Measurements from ENCODE around the gene GDF2.

The GDF2 gene

DNA sequence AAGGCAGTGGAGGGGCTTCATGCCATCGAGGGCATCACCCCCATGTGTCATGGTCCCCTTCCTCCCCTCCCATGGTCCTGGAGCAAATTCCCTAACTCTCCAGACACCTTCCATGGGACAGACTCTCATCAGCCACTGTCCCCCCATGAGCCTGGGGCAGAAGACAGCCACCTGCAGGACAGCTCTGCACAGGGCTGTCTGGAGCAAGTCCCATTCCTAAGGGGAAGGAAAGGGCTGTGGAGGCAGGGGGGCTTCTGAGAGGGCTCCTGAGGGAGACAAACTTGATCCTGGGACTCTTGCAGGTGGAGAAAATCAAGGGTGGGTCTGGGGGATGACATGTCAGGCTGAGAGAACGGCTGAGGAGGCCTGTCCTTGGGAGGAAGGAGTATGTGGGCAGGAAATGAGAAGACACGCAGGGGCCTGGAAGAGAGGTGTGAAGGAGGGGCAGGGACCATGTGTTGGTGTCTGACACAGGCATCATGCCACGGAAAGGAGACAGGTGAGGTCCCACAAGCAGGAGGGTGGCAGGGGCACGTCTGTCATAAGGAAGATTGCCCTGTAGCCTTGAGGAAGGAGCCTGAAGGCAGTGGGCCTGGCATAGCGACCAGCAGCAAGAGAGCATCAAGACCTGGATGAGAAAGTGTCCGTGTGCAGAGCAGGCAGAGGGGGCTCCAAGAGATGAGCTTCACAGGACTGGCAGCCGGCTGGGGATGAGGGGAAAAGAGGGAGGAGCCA, 36.7 kb upstream of the GDF2 start:
- Mint-ChIP-seq H3K9me3 (no peaks in the 10 kb centered on the region), H3K4me3 (no peak overlapping the region), H3K4me1 (peaks cover 15% of the 10 kb centered on the region), H3K27me3 (ENCODE audit: low read depth, poor library complexity) (peaks cover 49% of the 10 kb centered on the region), H3K27ac (no peak overlapping the region), H3K36me3 (ENCODE audit: low read depth) (no peaks in the 10 kb centered on the region)
- DNase-seq, result no peak
- TF ChIP-seq, protein P1, sequence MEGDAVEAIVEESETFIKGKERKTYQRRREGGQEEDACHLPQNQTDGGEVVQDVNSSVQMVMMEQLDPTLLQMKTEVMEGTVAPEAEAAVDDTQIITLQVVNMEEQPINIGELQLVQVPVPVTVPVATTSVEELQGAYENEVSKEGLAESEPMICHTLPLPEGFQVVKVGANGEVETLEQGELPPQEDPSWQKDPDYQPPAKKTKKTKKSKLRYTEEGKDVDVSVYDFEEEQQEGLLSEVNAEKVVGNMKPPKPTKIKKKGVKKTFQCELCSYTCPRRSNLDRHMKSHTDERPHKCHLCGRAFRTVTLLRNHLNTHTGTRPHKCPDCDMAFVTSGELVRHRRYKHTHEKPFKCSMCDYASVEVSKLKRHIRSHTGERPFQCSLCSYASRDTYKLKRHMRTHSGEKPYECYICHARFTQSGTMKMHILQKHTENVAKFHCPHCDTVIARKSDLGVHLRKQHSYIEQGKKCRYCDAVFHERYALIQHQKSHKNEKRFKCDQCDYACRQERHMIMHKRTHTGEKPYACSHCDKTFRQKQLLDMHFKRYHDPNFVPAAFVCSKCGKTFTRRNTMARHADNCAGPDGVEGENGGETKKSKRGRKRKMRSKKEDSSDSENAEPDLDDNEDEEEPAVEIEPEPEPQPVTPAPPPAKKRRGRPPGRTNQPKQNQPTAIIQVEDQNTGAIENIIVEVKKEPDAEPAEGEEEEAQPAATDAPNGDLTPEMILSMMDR (IDR thresholded peaks at IDR 0.05), result no peak

DNA sequence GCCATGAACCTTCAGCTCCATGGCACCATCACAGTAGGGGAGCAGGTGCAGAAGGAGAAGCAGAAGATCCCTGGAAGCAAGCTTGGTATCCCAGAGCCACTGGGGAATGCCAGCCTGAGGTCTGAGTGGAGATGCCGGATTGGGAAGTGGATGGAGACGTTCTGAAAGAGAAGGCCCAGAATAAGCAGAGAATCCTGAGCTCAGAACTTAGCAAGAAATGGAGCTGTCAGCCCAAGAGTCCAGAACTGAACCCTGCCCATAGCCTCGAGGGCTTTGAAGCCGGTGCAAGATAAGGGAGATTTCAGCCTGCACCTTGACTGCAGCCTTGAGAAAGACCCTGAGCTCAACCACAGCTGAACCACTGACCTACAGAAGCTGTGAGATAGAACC, 36.1 kb upstream of the GDF2 start:
- peaks cover 55% of the 10 kb centered on the region for H3K27me3 Mint-ChIP-seq (ENCODE audit: low read depth, poor library complexity)
- TF ChIP-seq, protein P1 (IDR thresholded peaks at IDR 0.05), result no peak
- no peak overlapping the region for H3K4me3 Mint-ChIP-seq

DNA sequence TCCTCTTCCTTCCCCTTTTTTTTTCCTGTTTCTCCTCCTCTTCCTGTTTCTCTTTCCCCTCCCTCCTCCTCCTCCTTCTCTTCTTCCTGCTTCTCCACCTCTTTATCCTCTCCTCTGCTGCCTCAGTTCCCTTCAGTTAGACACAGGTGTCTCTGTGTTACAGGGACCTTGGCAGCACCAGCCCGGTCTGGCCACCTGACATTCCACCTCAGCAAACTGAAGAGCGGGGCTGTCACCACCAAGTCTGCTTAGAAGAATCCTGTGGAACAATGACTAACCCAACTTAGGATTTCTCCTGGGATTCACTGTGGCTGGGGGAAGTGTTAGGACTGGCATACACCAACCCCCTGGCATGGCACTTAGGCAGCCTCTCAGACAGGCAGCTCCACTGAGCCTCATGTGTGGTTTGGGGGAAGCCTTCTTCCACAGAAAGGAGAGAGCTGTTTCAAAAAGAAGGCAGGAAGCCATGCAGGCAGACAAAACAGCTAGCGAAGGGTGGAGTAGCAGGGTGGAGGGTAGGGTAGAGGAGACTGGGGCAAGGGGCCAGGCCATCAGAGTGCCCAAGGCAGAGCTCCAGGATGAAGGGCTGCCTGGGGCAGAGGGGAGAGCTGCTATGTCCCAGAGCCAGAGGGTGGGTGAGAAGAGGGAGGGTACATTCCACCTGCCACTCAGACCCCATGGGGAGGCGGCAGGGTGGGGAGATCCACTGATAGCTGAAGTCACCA, 35.5 kb upstream of the GDF2 start:
- peaks cover 15% of the 10 kb centered on the region for H3K4me1 Mint-ChIP-seq
- no peaks in the 10 kb centered on the region for H3K9me3 Mint-ChIP-seq
- TF ChIP-seq, protein P1 (IDR thresholded peaks at IDR 0.05), result no peak
- H3K36me3 Mint-ChIP-seq (ENCODE audit: low read depth), result no peaks in the 10 kb centered on the region
- DNase-seq, result no peak
- no peak overlapping the region for H3K4me3 Mint-ChIP-seq
- H3K27ac Mint-ChIP-seq, result no peak overlapping the region
- H3K27me3 Mint-ChIP-seq (ENCODE audit: low read depth, poor library complexity), result peaks cover 55% of the 10 kb centered on the region

More for the DNA sequence above, 36.1 kb upstream of the GDF2 start:
- Mint-ChIP-seq H3K36me3 (ENCODE audit: low read depth) (no peaks in the 10 kb centered on the region), H3K4me1 (peaks cover 15% of the 10 kb centered on the region), H3K27ac (no peak overlapping the region), H3K9me3 (no peaks in the 10 kb centered on the region)
- DNase-seq, result no peak

DNA sequence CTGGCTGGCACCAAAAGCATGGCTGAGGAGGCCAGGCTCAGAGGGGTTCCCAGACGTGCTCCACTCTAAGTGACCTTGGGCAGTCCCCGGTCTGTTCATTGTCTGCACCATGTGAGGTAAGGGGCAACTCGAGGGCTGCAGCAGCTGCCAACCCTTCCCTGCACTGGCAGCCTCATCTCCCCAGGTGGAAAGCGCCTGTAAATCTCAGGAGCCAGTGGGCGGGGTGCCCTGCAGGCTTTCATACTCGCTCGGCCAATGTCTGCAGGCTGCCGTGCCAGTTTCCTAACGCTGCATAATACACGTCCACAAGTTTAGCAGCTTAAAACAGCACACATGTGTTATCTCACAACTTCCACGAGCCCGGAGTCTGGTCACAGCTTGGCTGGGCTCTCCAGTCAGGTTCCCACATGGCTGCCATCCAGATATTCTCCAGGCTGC, 34.9 kb upstream of the GDF2 start:
- no peaks in the 10 kb centered on the region for H3K36me3 Mint-ChIP-seq (ENCODE audit: low read depth)
- TF ChIP-seq, protein P1 (IDR thresholded peaks at IDR 0.05), result no peak
- no peak overlapping the region for H3K27ac Mint-ChIP-seq
- peaks cover 10% of the 10 kb centered on the region for H3K4me1 Mint-ChIP-seq
- DNase-seq, result no peak
- no peaks in the 10 kb centered on the region for H3K9me3 Mint-ChIP-seq
- H3K4me3 Mint-ChIP-seq, result no peak overlapping the region
- H3K27me3 Mint-ChIP-seq (ENCODE audit: low read depth, poor library complexity), result peaks cover 54% of the 10 kb centered on the region

DNA sequence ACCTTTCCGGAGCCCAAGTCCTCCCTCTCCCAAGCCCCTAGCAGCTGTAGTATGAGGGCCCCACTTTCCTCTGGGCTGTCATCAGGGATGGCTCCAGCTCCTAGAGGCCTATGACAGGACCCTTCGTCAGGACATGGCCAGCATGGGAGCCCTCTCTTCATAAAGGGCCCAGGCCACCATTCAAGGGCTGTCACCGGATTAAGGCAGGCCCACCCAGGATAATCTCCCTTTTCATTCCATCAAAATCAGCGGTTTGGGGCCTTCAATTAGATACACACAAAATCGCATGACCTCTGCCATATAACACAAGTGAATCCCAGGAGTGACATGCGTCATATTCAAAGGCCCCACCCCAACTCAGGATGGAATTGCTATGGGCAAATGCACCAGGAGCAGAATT, 34.4 kb upstream of the GDF2 start:
- no peaks in the 10 kb centered on the region for H3K9me3 Mint-ChIP-seq
- peaks cover 51% of the 10 kb centered on the region for H3K27me3 Mint-ChIP-seq (ENCODE audit: low read depth, poor library complexity)
- TF ChIP-seq, protein P1 (IDR thresholded peaks at IDR 0.05), result no peak
- no peak for DNase-seq
- H3K4me3 Mint-ChIP-seq, result no peak overlapping the region
- no peak overlapping the region for H3K27ac Mint-ChIP-seq
- peaks cover 9% of the 10 kb centered on the region for H3K4me1 Mint-ChIP-seq
- no peaks in the 10 kb centered on the region for H3K36me3 Mint-ChIP-seq (ENCODE audit: low read depth)
